HepG2 (cell line): ENCODE data around the gene IGF1. TPM values are rescaled to one million over a fixed set of nuclear protein-coding genes. Genes with fewer than 3 reads are reported as not detected.

ENCODE experiments used
- ATAC-seq: fragments of 200-7000 bp; cut with Tn5 transposase; 3 replicates; pipeline ENCODE4 v1.9.1; 2020; ENCODE audit warnings: mild to moderate bottlenecking, moderate library complexity
- BruUV-seq: library from RNA; stranded (reverse); fragments of 400-500 nt; replicated peaks from 2 replicates; lab custom pipeline; 2021; lab: Mats Ljungman, UMichigan
- CTCF ChIA-PET: fragments of 300-600 bp; formaldehyde crosslinking; extraction: SDS; loops from one replicate; lab custom pipeline; 2021; ENCODE audit warnings: low total read pairs, inconsistent platforms, low intra/inter-chr PET ratio; lab: Yijun Ruan, JAX
- POLR2A ChIA-PET: fragments of 350-600 bp; sonication (Branson Sonifier 250); formaldehyde crosslinking; loops from one replicate; lab custom pipeline; 2020; ENCODE audit warnings: antibody characterized with exemption, inconsistent platforms; lab: Yijun Ruan, JAX
- DNase-seq: peaks from one replicate; pipeline ENCODE4 v3.0.0-alpha.2; 2015; ENCODE audit warnings: low spot score
- FAIRE-seq: peaks from 3 replicates; lab custom pipeline; 2011; peaks lifted over from hg19 to GRCh38; lab: Jason Lieb, UNC
- H2AFZ ChIP-seq: one replicate; pipeline ENCODE4 v1.6.1; 2011; ENCODE audit warnings: low read length, inconsistent platforms
- H3K27ac ChIP-seq: fragments of 300-600 bp; 3 replicates; pipeline ENCODE4 v1.8.0; 2011; ENCODE audit warnings: mixed run types, mild to moderate bottlenecking, mixed read lengths, low read length, inconsistent platforms; ENCODE audit not compliant: insufficient read depth; ENCODE audit errors: extremely low read length
- H3K27me3 ChIP-seq, 2 experiments: fragments of 200-600 bp in 1 of 2; 2 replicates in 1 of 2; 3 replicates in 1 of 2; pipeline versions ENCODE4 v1.6.0 to v1.8.0; 2011; ENCODE audit warnings: low read length in 2 of 2, mild to moderate bottlenecking in 2 of 2, moderate library complexity in 2 of 2, inconsistent platforms in 1 of 2; ENCODE audit not compliant: insufficient read depth in 2 of 2, control insufficient read depth in 1 of 2
- H3K36me3 ChIP-seq, 2 experiments: fragments of 200-600 bp in 1 of 2; replicated peaks in 1 of 2; 2 replicates in 1 of 2; 3 replicates in 1 of 2; pipeline versions ENCODE4 v1.5.1 to v1.8.0; 2011; ENCODE audit warnings: low read length in 2 of 2, inconsistent platforms in 1 of 2; ENCODE audit not compliant: insufficient read depth in 2 of 2, control insufficient read depth in 1 of 2
- H3K4me1 ChIP-seq: 2 replicates; pipeline ENCODE4 v1.5.1; 2012; ENCODE audit warnings: low read length, inconsistent platforms; ENCODE audit not compliant: insufficient read depth
- H3K4me2 ChIP-seq: 2 replicates; pipeline ENCODE4 v1.6.0; 2011; ENCODE audit warnings: low read depth, low read length, inconsistent platforms
- H3K4me3 ChIP-seq, 3 experiments: fragments of 200-600 bp in 1 of 3; sonication (generic), shearing (Covaris generic) in 1 of 3; replicated peaks in 1 of 3; 2 replicates each; pipeline ENCODE4 v1.5.1; 2011 to 2016; ENCODE audit warnings: low read length in 3 of 3, inconsistent platforms in 2 of 3, low read depth in 2 of 3, mild to moderate bottlenecking in 2 of 3, control low read depth in 1 of 3, mixed read lengths in 1 of 3; ENCODE audit not compliant: insufficient read depth in 1 of 3
- H3K79me2 ChIP-seq: one replicate; pipeline ENCODE4 v1.6.1; 2011; ENCODE audit warnings: low read length, inconsistent platforms; ENCODE audit not compliant: insufficient read depth
- H3K9ac ChIP-seq: 2 replicates; pipeline ENCODE4 v1.6.0; 2011; ENCODE audit warnings: mild to moderate bottlenecking, low read depth, low read length, inconsistent platforms; ENCODE audit not compliant: insufficient read depth
- H3K9me3 ChIP-seq: 2 replicates; pipeline ENCODE4 v1.5.1; 2012; ENCODE audit warnings: mild to moderate bottlenecking, low read length
- H4K20me1 ChIP-seq: 2 replicates; pipeline ENCODE4 v1.6.0; 2011; ENCODE audit warnings: inconsistent platforms, mild to moderate bottlenecking, low read length, moderate library complexity; ENCODE audit not compliant: insufficient read depth
- BRF2 ChIP-seq: sonication (generic); formaldehyde crosslinking; IDR thresholded peaks from 2 replicates; pipeline ENCODE4 v1.8.1; 2022; ENCODE audit warnings: mild to moderate bottlenecking, missing genetic modification reagents
- FIP1L1 ChIP-seq: fragments of 200-400 bp; formaldehyde crosslinking; IDR thresholded peaks from 2 replicates; pipeline ENCODE4 v1.6.1; 2018; ENCODE audit warnings: low read depth, mild to moderate bottlenecking, low read length, moderate library complexity, borderline replicate concordance; ENCODE audit not compliant: insufficient read depth
- FOSL1 ChIP-seq: sonication (generic); formaldehyde crosslinking; IDR thresholded peaks from 2 replicates; pipeline ENCODE4 v1.9.0; 2021; ENCODE audit warnings: missing genetic modification reagents, borderline replicate concordance
- FOXJ3 ChIP-seq: sonication (generic); formaldehyde crosslinking; IDR thresholded peaks from 2 replicates; pipeline ENCODE4 v1.4.0; 2020; ENCODE audit warnings: missing genetic modification reagents, mild to moderate bottlenecking, borderline replicate concordance
- THAP9 ChIP-seq: sonication (generic); formaldehyde crosslinking; IDR thresholded peaks from 2 replicates; pipeline ENCODE4; 2020; ENCODE audit warnings: missing genetic modification reagents, mild to moderate bottlenecking, borderline replicate concordance
- ZNF138 ChIP-seq: sonication (generic); formaldehyde crosslinking; IDR thresholded peaks from 2 replicates; pipeline ENCODE4 v1.5.0; 2020; ENCODE audit warnings: mild to moderate bottlenecking, low read depth, missing genetic modification reagents
- ZNF34 ChIP-seq: sonication (generic); formaldehyde crosslinking; IDR thresholded peaks from 2 replicates; pipeline ENCODE4 v1.4.0; 2020; ENCODE audit warnings: mild to moderate bottlenecking, missing genetic modification reagents, borderline replicate concordance
- WGBS: methylation state at CpG from one replicate; pipeline ENCODE4 v1.1.6; 2017; ENCODE audit warnings: low lambda C conversion rate; 5-methylcytosine and 5-hydroxymethylcytosine counted together
- in situ Hi-C: cut with HindIII; loops from 2 replicates; pipeline ENCODE4 v1.10.0; 2017; ENCODE audit warnings: low pct_unique_long_range_greater_than_20kb; ENCODE audit not compliant: extremely low pct_ligation_motif_present
- intact Hi-C: fragments of 100-400 bp; cut with micrococcal nuclease; formaldehyde crosslinking; loops from one replicate; pipeline ENCODE4 v1.10.0; 2022; ENCODE audit not compliant: unreplicated experiment
- polyA plus RNA-seq, 8 experiments: library from polyadenylated mRNA; depleted of rRNA in 3 of 8; stranded (reverse) in 7 of 8; unstranded in 1 of 8; fragments of >200 nt; fragmentation: Illumina TruSeq in 4 of 8; extraction: Trizol in 4 of 8; gene quantifications; 2 replicates each; pipeline versions ENCODE4 v1.2.1 to v1.2.3, GENCODE V29; 2011 to 2016; ENCODE audit warnings: low read depth in 4 of 8, missing spikeins in 1 of 8, mixed read lengths in 1 of 8; ENCODE audit not compliant: insufficient read depth in 1 of 8
- total RNA-seq, 5 experiments: library from RNA; depleted of rRNA; stranded (reverse); fragments of >200 nt; fragmentation: Illumina TruSeq; extraction: Trizol; gene quantifications; 2 replicates each; pipeline ENCODE4 v1.2.3, GENCODE V29; 2016; ENCODE audit warnings: low read depth in 1 of 5

The IGF1 gene
- total and polyA plus RNA-seq, 2 of the 13 experiments (the other 11 are each of a cell fraction or from before 2014, with no cell fraction given) = not detected

GRCh38 chr12:102512523-102512922, 32.2 kb upstream of the IGF1 start:
- Histone ChIP-seq H3K4me3 (no peak overlapping the region), H3K9me3 (no peaks in the 10 kb centered on the region)
- WGBS = 31% methylated on average over 3 of the region's 3 CpGs
- CTCF ChIA-PET = no interaction called here
- TF ChIP-seq ZNF34 (no peak), THAP9 (CRISPR knock-in tag) (no peak), FIP1L1 (no peak), FOXJ3 (CRISPR knock-in tag) (no peak), BRF2 (CRISPR knock-in tag) (no peak), FOSL1 (CRISPR knock-in tag) (no peak), ZNF138 (CRISPR knock-in tag) (no peak)
- TF ChIP-seq, all 625 proteins: peak for 0
- Histone ChIP-seq H3K27ac (no peak overlapping the region), H2AFZ (no peak overlapping the region), H3K4me2 (no peak overlapping the region), H3K9ac (no peak overlapping the region), H3K36me3 (no peaks in the 10 kb centered on the region), H3K4me1 (peaks cover 7% of the 10 kb centered on the region; the same call in 1 of the 2 replicates), H4K20me1 (no peaks in the 10 kb centered on the region), H3K27me3 (no peaks in the 10 kb centered on the region), H3K79me2 (no peaks in the 10 kb centered on the region)
- FAIRE-seq (no peak), DNase-seq (no peak), ATAC-seq (no peak)
- no TSS peak for BruUV-seq
- POLR2A ChIA-PET = no interaction called here
- in situ Hi-C loops = no loop called here
- intact Hi-C loops = no loop called here
